GM12875 (cell line): ENCODE data around the gene LPAR6.

Experiments
- H3K4me3 ChIP-seq: one replicate; pipeline ENCODE4 v1.5.1; 2011; ENCODE audit warnings: low read depth, low read length, control low read depth
- TF ChIP-seq, protein P1 (sequence below): IDR thresholded peaks from 2 replicates; pipeline ENCODE4 v1.5.1; 2011; ENCODE audit warnings: low read depth, mild to moderate bottlenecking, control low read depth, inconsistent platforms, low read length, moderate library complexity, borderline replicate concordance; ENCODE audit not compliant: insufficient read depth

The LPAR6 gene

DNA sequence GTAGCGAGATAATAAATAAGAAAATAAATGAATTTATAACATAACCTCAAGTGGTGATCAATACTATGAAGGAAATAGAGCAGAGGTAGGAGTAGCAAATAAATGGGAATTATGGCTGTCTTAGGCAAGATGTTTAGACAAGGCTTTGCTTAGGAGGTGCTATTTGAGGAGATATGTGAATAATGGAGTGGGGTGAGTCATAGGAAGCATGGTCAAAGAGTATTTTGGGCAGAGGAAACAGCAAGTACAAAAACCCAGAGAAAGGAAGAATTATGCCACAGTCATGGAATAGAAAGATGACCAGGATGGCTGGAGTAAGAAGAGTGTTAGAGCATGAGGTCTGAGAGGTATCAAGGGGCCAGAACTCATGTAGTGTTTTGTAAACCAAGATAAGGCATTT is 33.6 kb upstream of the LPAR6 start:
- TF ChIP-seq, protein P1, sequence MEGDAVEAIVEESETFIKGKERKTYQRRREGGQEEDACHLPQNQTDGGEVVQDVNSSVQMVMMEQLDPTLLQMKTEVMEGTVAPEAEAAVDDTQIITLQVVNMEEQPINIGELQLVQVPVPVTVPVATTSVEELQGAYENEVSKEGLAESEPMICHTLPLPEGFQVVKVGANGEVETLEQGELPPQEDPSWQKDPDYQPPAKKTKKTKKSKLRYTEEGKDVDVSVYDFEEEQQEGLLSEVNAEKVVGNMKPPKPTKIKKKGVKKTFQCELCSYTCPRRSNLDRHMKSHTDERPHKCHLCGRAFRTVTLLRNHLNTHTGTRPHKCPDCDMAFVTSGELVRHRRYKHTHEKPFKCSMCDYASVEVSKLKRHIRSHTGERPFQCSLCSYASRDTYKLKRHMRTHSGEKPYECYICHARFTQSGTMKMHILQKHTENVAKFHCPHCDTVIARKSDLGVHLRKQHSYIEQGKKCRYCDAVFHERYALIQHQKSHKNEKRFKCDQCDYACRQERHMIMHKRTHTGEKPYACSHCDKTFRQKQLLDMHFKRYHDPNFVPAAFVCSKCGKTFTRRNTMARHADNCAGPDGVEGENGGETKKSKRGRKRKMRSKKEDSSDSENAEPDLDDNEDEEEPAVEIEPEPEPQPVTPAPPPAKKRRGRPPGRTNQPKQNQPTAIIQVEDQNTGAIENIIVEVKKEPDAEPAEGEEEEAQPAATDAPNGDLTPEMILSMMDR: no peak
- H3K4me3 ChIP-seq: no peak overlapping the region

DNA sequence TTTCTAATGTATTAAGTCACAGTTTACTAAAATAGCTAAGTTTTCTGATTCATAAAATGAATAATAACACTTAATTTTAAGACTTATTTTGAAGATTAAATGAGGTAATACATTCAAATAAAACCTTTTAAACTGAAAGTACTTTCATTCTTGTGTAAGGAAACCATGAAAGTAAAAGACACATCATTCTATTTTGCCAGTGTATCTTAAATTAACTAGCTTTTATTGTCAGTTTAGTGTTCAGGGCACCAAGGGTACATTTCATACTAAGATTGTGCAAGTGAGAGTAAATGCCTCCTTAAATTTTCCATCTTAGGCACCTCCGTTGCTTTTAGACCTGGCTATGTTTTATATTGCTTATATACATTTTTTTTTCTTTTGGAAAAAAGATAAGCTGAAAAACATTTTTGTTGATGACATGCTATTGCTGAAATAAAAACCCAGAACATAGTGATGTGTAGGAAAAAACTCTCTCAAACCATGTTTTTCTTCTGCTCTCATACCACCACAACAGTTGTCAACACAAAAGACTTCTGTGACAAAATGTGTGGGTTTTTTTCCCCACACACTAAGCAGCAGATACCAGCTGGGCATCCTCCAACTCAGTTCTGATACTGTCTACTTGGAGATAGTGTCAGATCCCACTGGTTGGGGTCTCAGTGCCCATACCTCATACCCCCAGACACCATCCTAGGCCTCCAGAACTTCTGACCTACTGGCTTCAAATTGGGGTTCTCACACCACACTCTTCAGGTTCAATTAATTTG is 30.7 kb upstream of the LPAR6 start:
- TF ChIP-seq, protein P1: no peak

DNA sequence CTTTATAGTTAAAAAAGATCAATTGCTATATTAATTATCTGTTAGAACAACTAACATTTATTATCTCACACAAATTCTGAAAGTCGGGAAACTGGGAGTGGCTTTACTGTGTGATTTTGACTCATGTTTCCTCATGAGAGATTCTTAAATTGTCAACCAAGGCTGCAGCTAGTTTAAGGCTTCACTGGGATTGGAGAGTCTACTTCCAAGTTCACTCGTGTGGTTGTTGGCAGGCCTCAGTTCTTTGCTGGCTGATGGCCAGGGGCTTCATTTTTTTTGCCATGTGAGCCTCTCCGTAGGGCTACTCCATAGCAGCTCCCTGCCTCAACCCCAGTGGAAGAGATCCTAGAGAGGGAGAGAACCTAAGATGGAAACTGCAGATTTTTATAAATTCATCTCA is 24.5 kb upstream of the LPAR6 start:
- TF ChIP-seq, protein P1: no peak

More for the DNA sequence above, 30.7 kb upstream of the LPAR6 start:
- H3K4me3 ChIP-seq: no peak overlapping the region

DNA sequence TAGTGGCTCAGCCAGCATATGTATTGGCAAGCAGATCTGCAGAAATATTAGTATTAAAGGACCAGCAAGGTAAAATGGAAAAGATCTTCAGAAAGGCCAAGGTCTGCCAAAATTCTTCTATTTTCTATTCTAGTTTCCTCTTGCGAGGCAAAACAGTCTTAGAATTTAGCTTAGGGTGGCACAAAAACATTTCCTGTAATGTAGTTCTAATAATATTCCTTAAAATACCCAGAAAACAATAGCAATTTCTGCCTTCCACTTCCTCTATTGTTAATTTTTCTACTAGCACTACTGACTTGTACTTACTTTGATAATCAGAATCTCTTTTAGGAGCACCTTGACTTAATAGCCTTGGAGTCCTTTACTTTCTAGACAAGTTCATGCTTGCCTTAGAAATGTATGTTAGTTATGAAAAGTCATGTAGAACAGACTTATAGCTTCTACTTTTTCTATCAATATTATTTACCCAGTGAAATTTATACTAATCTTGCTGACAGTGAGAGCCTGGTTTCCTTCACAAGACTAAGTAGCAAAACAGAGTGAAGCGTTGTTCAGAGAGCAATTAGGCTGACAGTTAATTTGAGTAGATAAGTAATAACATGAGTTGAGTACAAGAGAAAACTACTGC is 23.9 kb upstream of the LPAR6 start:
- TF ChIP-seq, protein P1: no peak
- no peak overlapping the region for H3K4me3 ChIP-seq

More for the DNA sequence above, 24.5 kb upstream of the LPAR6 start:
- H3K4me3 ChIP-seq: no peak overlapping the region

DNA sequence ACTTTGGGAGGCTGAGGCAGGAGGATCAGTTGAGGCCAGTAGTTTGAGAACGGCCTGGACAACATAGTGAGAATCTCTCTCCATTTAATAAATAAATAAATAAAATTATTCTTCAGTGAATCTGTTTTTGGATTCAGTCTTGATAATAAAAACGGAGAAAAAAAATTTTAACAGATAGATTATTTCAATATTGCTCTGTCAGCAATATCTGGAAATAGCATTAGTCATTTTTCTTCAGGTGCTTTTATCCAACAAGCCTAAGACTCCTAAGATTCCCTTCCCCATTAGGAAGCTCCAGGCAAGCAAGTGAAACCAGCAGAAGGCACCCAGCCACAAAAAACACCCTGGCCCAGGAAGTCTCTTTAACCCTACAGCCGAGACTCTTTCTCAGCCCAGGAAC is 21.3 kb upstream of the LPAR6 start:
- TF ChIP-seq, protein P1: no peak
- no peak overlapping the region for H3K4me3 ChIP-seq

DNA sequence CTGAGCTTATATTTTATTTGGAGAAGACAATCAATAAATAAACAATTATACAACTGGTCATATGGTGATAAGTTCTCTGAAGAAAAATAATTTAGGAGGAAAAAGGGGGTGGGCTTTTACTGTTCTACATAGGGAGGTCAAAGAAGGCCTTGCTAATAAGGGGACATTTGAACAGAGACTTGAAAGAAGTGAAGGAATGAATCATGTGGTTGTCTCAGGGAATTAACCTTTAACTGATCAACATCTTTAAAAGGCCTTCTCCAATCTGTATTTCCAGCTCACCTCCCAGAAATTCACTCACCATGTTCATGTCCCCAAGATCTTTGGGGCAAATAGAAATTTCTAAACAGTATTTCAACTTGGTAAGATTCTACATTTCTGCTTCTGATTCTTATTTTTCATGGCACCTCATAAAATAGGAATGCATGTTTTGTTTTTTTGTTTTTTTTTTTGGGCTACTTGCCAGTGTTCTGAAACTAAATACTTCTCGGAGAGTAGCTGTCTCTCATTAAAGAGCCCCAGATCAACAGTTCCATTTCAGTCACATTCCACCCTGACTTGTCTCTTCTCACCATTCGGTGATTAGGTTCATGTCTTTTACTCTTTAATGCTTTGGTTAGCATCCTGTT is 19.2 kb upstream of the LPAR6 start:
- TF ChIP-seq, protein P1: no peak
- no peak overlapping the region for H3K4me3 ChIP-seq

DNA sequence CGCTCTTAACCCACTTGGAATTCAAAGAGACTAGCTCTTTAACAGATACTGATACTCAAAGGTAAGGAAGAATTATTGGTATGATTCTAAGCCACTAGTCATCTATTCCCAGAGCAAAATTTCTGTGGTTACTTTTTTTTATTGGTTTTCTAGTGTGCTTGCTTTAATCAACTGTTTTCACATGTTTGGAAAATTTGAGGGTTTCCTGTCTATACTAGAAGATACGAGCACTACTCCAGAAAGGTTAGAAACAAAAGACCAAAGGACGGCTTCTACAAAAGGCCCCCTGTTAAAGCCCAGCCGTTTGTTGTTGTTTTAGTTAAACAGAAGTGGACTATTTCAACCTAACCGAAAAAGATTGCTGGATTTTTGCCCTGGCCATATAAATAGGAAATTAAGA is 18.5 kb upstream of the LPAR6 start:
- TF ChIP-seq, protein P1: no peak
- no peak overlapping the region for H3K4me3 ChIP-seq
